GM18505 (cell line): ENCODE measurements around the gene HECTD4.

Experiments used
- ATAC-seq: cut with Tn5 transposase; IDR thresholded peaks from one replicate; pipeline ENCODE4 v1.9.1; 2021; ENCODE audit not compliant: unreplicated experiment
- POLR2A ChIP-seq: IDR thresholded peaks from 4 replicates; pipeline ENCODE4 v1.6.1; 2011; ENCODE audit warnings: borderline replicate concordance; ENCODE audit not compliant: insufficient read depth, insufficient read length; ENCODE audit errors: extremely low read depth

HECTD4 gene

DNA sequence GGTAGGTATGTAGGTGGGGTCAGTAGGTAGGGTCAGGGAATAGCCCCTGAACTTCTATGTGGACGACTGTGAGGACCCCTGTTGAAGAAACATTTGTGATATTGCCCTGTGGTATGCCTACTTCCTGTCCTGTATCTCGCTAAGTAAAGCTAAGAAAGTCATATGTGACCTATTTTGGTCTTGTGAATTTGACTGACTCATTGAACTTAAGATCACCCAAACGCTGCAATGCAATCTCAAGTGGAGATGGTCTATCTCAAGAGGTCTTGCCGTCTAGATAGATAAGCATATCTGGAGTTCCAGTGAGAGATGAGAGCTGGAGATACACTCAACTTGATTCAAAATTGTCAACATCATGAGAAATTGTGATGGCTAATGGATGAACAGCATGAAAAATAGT, 183.1 kb downstream of the HECTD4 start:
- TF ChIP-seq POLR2A, result no peak
- ATAC-seq, result no peak

- ATAC-seq, result no peak
- no peak for TF ChIP-seq POLR2A
Measured at GRCh38 chr12:112198120-112198733, 184.0 kb downstream of the HECTD4 start.

GRCh38 chr12:112196196-112196875, 185.9 kb downstream of the HECTD4 start:
- no peak for TF ChIP-seq POLR2A
- ATAC-seq, result no peak

DNA sequence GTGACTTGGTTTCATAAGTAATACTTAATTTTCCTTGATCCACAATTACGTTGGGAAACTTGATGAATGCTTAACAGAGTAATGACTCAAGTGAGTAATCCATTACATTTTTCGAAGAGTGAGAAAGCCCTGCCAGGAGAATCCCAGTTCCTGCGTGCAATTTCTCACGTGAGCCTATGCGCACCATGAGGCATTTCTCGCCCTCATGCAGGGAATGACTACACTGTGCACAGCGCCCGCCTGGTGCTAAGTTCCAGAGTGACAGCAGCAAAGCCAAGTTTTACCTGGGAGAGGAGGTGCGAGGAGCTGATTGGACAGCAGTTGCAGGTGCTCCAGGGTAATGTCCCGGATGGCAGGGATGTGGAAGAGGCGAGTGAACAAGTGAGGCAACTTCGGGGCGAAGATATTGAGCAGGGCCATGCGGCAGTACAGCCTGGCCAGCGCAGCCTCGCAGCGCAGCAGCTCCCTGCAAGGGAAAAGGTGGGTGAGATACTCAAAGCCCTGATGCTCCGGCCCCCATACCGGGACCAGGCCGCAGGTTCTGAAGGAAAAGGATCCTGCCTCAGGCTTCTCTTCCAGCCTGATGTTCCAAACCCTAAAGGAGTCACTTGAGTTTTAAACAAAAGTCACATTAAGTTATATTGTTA, 187.5 kb downstream of the HECTD4 start:
- TF ChIP-seq POLR2A, result no peak
- ATAC-seq, result no peak

GRCh38 chr12:112192475-112192874, 189.8 kb downstream of the HECTD4 start:
- no peak for ATAC-seq
- TF ChIP-seq POLR2A, result no peak

DNA sequence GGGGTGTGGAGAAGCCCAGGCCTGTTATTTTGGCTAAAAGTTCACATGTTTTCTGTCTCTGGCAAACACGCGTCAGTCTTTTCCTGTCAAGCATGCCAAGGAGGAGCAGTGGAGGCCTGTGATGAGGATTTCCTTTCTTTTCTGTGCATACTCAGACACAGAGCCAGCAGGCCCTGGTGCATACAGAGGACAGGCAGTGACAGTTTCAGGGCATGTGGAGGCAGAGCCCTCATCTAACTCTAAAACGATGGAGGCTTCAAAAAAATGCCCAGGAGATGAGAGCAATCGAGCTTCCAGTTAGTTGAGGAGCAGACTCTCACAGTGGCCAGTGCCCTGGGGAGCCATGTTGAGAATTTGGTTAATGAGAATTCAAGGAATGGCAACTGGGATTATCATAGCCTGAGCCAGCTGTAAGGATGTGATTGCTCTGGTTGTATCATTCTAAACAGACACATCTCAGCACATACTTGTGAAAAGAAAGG, 190.3 kb downstream of the HECTD4 start:
- no peak for TF ChIP-seq POLR2A
- no peak for ATAC-seq

GRCh38 chr12:112191201-112191600, 191.0 kb downstream of the HECTD4 start:
- no peak for TF ChIP-seq POLR2A
- ATAC-seq, result no peak

DNA sequence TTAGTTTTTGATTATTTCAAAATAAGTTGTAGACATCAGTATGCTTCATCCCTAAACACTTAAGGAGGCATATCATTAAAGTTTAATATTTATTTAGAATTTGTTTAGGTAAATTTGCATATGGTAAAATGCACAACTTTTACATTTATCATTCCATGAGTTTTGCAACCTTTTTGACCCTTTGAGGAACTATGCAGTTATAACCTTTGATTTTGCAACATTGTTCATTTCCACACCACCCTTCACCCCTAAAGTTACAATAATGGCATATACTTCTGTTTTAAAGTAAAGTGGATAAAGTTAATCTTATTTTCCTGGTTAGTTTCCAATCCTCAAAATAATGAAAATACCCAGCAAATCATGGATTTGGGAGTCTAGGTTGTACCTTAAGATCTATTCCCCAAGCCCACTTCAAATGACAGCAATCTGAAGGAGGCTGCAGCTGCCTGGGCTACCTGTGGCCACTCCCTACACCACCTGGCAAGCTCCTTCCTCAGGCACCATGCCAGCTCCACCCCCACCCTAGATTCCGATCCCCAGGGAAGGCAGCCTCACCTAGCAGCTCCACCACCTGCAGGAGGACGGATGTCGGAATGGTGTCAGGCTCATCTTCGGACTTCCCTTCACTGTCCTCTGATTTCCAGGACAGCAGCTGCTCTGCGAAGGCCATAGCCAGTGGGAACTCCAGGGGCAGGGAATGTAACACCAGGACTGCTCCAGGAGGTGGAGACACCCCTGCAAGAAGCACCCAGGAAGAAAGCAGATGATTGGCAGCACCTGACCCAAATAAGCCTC, 191.8 kb downstream of the HECTD4 start:
- no peak for TF ChIP-seq POLR2A

DNA sequence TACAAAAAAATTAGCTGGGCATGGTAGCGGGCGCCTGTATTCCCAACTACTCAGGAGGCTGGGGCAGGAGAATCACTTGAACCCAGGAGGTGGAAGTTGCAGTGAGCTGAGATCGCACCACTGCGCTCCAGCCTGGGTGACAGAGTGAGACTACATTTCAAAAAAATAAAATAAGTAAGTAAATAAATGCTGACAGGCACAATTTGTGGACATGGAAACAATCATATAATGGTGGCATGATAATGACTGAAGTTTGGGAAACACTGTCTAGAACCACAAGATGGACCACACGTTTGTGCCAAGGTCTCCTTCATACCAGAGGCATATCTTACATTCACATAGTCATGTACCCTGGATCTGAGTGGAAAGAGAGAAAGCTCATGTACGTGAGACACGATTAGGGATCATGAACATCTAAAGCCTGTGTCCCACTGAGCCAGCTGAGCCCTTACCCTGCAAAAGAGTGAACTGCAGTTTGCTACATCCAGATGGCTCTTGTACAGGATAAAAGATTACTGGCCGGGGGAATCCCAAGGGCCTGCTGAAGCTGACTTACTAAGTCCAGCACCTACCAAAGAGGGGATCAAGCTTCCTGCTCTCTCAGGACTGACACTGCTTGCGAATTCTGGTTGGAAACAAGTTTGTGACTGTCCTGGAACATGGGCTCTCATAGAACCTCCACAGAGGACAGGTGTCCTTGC, 194.0 kb downstream of the HECTD4 start:
- no peak for TF ChIP-seq POLR2A
- no peak for ATAC-seq

More for the DNA sequence above, 191.8 kb downstream of the HECTD4 start:
- ATAC-seq, result no peak

GRCh38 chr12:112185093-112185923, 196.9 kb downstream of the HECTD4 start:
- no peak for ATAC-seq

GRCh38 chr12:112184056-112184887, 198.0 kb downstream of the HECTD4 start:
- ATAC-seq, result no peak
- no peak for TF ChIP-seq POLR2A

More at GRCh38 chr12:112185093-112185923, 196.9 kb downstream of the HECTD4 start:
- no peak for TF ChIP-seq POLR2A
